HG02943 (cell line): ENCODE results near the gene WDR54.

Source experiments
- ATAC-seq: cut with Tn5 transposase; IDR thresholded peaks from one replicate; pipeline ENCODE4 v1.9.1; 2021; ENCODE audit warnings: mild to moderate bottlenecking, low read depth, moderate library complexity; ENCODE audit not compliant: unreplicated experiment

WDR54 gene, protein sequence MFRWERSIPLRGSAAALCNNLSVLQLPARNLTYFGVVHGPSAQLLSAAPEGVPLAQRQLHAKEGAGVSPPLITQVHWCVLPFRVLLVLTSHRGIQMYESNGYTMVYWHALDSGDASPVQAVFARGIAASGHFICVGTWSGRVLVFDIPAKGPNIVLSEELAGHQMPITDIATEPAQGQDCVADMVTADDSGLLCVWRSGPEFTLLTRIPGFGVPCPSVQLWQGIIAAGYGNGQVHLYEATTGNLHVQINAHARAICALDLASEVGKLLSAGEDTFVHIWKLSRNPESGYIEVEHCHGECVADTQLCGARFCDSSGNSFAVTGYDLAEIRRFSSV

DNA sequence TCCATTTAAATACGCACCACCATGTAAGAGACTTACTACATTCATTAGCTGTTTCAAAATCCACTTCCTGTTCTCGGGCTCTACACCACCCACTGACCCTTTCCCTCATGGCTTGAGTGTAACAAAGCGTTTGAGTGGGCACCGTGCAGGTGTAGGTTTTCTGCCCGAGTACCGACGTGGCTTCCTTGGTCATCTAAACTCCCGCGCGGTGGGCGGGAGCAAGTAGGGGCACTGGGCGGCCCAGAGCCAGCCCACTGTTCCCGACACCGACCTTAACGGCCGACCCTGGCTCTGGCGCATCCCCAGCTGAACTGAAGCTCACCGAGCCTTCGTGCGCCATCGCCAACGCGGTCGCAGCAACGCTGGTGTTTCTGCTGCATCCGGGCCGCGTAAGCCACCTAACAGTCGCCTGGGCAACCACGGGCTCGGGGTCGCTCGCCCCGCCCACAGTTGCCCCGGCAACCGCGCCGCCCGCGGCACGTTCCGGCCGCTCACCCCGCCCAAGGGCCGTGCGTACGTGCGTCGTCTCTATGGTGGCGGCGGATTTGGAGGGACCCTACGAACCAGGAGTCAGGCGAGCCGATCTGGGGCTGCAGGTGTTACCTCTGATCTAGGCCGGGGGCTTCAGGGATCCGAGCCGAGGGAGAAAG is at the start of gene WDR54, which contains the start of gene C2orf81:
WDR54 (plus strand) TSS at position 510 of the 650 bp plus-strand sequence. CDS start 424 bp downstream, outside the sequence.
C2orf81 (minus strand) TSS at position 399 of the 650 bp plus-strand sequence; CDS start at position 340, 59 bp downstream.
- ATAC-seq: peak; percentile 80

DNA sequence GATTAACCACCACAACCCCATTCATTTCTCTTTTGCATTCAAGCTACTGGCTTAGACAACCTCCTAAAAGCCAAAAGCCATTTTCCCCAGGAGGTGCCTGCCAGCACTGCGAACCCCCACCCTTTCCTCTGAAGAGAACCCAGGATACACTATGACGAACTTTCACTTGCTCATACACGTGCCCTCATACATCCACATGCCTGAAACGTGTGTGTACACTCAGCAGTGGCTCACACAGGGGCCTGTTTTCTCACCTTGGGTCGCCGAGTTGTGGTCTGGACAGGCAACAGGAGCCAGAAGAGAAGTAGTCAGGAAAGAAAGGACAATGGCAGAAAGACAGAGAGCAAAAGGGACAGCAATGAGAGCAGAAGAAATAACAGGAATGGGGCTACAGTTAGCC is 48.9 kb upstream of the WDR54 start:
- no peak for ATAC-seq

DNA sequence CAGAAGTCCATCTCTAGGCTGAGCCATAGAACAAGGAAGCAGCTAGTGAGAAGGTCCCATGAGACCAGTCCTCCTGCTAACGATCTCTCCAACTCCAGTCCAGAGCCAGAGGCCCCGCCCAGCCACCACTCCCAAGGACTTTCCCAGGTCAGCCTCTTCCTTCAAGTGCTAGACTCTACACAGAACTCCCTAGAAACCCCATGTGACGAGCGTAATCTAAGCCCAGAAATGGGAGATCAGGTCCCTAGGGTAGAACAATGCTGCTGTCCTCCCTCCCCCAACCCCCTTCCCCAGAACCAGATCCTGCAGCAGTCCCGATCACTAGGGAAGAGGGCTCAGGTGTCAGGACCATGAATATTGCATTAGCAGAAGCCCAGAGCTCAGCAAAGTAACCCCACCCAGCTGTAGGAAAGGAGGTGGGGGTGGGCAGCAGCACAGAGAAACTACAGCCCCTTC is 48.3 kb upstream of the WDR54 start:
- ATAC-seq: no peak

DNA sequence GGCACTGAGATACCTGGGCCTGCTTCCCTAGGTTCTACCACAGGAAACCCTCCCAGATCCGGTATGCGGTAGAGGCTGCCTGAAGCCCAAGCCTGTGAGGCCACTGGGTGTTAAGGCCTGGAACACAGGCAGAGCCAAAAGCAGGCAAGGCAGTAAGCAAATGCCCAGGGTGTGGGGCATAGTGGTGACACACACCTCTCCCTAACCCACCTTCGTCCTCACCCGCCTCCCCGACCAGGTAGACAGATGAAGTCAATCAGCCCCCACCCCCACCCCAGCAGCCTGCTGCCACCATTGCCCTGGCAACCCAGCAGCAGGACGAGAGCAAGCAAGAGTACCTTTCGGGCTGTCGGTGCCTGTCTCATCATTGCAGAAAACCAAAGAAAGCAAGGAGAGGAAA is 47.5 kb upstream of the WDR54 start:
- no peak for ATAC-seq

DNA sequence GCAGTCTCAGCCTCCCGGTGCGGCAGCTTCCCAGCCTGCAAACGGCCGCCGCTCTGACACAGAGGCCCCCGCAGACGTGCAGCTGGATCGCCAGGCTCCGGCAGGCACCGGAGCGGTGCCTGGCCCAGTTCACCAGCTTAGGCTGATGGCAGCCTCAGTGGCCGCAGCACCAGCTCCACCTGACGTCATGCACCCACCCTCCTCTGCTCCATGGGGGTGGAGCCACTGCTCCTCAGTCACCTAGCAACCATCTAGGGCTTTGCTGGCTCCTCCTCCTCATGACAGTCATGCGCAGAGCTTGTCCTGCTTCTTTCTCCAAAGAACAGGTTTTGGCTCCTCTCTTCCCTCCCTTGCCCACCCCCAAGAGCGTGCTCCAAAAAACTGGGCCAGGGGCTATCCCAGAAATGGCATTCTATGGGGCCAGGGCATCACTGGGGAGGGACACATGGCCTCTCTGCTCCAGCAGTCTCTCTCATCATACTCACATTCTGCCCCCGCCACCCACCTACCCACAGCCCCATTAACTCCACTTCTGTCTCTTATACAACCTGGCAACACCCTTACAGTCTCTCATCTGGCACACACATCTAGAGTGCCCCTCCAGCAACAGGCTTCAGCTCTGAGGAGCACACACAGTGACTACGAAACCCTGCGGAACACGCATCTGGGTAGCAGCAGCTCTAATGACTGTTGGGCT is 46.9 kb upstream of the WDR54 start:
- no peak for ATAC-seq

DNA sequence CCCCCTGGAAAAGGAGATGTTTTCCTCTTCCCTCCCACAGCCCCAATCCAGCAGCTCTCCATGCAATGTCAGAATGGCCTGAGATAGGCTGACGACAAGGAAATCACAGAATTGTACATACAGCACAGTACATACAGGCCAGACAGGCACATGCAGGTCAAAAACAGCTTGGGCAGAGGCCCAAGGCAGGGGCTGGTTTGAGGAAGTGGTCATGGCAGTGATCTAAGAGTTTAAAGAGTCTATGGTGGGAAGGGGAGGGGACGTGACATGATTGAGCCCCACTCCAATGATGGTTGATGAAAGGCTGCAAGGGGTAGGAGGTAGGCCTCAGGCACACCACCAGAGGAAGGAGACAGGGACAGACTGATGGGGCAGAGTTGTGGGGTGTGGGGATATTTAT is 45.7 kb upstream of the WDR54 start:
- no peak for ATAC-seq

DNA sequence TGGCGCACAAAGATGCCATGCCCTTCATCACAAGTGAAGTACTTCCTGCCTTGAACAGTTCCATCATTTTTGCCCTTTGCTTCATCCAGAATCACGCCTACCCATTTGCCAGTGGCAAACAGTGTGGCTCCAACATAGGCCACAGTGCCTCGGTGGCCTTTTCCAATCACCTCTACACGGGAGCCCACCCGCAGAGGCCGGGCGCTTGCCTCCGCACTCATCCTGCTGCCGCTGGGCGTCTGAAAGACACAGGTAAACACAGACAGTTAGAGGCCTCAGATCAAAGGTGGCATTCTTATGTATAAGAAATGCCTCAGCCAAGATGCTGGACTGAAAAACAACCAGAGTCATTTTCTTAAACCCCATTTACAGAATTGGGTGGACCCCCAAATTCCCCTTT is 43.5 kb upstream of the WDR54 start:
- no peak for ATAC-seq

DNA sequence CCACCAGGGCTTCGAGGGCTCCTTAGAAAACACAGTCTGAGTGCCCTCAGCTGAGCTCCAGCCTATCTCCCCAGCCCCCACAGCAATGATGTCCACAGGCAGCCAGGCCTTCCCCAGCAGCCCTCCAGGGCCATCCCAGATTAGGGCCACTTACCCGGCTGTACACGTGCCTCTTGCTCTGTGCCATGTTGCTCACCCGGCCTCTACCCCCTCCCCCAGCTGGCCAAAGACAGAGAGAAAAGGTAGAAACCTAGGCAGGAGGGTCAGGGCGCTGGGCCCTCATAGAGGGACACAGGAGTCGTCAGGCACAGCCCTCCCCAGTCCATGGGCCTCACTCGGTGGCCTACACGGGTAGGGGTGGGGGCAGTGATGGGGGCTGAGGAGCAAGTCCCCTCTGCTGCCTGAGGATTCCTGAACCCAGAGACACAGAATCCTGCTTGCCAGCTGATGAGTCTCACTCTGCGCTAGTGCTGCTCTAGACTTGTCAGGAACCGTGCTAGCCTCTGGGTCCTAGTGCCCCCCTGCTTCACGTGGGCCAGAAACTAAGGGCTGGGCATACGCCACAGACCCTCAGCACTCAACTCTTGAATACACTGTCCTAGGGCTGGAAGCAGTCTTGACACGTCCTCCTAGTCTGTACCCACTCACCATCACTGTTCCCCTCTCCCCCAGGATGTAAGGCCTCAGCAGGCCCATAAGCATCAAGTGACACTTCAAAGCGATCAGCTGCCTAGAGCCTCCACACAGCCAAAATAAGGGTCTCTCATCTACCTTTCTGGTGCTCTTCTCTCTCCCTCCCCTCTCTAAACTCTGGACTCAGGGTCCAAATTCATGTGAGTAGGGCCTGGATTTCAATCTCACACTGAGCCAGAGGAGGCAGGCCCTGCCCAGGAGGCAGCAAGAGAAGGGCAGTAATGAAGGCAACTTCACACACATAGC is 41.4 kb upstream of the WDR54 start, which contains the start of gene DCTN1:
DCTN1 (minus strand) TSS at position 461 of the 939 bp plus-strand sequence; CDS start at position 187, 274 bp downstream.
- ATAC-seq: no peak

DNA sequence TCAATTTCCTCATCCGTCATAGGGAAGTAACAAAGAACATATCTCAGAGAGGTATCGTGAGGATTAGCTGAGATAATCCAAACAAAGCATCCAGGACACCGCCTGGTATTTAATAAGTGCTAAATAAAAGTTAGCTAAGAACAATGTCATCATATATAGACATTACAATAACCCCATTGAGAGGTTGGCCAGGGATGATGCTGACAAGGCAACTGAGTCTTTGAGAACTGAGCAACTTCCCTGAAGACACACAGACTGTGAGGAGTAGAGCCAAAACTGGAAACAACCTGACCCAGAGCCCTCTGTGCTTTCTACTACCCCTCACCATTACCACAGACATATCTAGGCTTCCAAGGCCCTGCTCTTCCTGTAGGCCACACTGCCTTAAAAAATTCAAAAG is 39.8 kb upstream of the WDR54 start:
- no peak for ATAC-seq

DNA sequence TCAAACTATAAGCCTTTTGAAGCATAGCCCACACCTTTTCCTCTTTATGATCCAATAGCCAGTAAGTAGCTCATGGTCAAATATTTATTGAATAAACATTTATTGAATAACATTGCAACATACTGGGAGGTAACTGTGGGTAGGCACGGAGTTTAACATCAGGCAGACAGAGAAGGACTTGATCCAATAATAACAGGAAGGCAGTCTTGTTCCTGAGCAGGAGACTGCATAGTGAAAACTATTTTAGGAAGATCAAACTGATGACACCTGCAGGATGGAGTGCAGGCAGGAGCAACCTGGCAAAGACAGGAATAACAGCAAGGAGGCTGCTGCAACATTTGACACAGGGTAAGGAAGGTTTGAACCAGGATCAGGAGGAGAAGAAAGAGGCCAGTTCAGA is 38.3 kb upstream of the WDR54 start:
- no peak for ATAC-seq

DNA sequence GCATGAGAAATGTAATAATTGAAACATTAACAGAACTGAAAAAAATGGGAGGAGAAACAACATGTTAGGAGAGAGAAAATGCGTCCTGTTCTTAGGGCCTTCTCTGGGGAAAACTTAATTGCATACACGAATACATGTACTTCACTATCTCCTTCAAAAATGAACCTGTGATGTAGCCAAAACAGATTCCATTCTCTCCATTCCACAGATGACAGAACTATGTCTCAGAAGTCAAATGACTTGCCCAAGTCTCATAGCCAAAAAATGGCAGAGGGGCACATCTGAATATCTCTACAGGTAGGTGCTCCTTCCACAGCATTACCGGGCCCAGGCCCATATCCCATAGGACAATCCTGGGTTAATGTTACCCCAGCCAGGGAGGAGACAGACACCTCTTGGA is 37.5 kb upstream of the WDR54 start:
- ATAC-seq: no peak

DNA sequence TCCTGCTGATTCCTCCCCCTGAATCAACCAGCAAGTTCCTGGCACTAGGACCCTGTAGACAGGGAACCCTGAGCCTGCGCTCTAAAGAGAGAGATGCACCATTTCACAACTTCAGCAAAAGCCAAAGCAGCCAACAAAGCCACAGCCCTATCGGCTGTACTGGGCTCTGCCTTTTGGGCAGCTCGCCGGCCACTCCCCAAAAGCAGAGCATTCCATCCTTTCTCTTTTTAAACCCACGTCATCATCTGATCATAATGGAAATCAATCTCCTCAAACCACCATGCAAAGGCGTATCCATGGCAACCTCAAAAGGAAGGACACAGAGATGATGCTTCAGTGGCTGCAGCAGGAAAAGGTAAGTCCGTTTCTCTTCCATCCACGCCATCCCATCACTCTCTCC is 36.1 kb upstream of the WDR54 start:
- no peak for ATAC-seq

DNA sequence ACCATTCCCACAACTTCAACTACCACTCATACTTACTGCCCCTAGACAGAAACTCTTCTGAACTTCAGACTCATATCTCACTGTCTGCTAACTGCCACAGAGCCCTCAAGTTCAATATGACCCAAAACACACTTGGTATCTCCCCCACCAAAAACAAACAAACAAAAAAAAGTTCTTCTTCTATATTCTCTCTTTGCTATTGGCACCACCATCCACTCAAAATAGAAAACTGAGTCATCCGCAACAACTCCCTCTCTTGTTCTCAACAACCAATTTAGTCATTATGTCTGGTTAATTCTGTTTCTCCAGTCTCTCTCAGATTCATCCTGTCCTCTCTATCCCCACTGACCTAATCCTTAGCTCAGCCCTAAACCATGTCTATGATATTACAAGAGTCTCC is 34.2 kb upstream of the WDR54 start:
- no peak for ATAC-seq

DNA sequence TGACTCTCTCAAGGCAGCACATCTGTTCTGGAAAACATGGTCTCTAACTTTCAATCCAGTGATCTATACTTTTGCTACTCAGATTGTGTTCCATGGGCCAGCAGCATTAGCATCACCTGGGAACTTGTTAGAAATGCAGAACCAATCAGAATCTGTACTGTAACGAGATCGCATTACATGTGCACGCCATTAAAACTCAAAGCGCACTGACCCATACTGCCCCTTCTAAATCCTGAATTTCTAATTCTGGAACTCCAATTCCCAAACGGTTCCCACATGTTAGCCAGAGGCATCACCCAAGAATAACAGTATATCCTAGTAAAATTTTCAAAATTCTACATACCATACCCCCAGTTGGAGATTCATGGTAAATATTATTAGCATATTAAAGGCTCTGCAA is 30.9 kb upstream of the WDR54 start:
- no peak for ATAC-seq

DNA sequence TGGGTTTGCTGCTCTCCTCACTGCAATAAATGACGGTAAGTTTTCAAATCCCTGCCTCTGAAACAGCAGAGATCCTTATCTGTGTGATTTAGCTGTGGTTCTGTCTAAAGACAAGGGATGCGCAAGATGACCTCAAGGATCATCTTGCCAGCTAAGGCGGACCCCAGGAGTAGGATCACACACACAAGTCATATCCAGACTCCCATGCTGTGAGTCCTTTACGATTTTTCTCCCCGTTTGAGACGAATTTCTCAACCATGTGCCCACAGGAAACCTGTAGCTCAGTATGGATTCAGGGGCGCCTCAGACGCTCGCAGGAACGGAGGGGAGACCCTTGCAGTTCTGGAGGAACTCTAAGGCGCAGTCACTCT is 30.3 kb upstream of the WDR54 start:
- peak; percentile 36 for ATAC-seq

DNA sequence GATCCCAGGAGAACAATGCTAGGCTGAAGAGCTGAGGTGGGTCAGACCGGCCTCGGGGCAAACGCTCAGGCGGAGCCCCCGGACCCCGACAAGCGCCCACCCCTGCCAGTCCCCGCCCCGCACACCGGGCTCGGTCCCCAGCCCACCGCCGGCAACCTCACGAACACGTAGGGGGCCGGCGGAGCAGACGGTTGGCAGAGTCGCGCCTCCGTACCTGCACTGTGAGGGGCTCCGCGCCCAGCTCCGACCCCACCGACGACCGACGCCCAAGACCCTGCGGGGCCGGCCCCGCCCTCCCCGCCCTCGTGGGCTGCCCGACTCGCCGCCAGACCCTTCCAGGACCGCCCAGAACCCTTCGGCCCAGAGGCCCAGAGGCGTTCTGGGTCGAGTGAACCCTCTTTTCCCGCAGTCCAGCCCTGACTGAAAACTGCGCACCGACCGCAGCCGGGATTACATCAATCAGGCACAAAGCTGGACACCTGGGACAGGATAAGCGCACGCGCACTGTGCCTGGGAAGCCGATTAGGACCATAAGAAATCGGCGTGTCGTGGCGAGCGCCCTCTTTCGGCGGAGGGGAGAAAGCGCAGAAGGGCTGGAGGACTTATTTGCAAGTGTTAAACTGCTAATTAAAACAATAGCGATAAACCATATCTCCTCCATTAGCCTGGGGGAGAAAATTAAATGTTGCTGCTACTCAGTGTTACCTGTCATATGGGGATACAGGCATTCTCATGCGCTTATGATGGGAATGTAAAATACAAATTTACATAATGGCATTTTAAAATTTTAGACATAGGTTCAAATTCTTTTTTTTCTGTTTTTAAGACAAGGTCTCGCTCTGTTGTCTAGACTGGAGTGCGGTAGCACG is 29.7 kb upstream of the WDR54 start:
- ATAC-seq: peak; percentile 68

DNA sequence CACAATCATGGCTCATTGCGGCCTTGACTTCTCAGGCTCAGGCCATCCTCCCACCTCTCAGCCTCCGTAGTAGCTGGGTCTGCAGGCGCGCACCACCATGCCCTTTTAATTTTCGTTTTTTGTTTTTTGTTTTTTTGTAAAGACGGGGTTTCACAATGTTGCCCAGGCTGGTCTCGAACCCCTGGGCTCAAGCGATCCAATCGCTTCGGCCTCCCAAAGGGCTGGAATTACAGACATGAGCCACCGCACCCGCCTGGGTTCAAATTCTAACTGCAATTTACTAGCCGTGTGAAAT is 29.1 kb upstream of the WDR54 start:
- no peak for ATAC-seq

DNA sequence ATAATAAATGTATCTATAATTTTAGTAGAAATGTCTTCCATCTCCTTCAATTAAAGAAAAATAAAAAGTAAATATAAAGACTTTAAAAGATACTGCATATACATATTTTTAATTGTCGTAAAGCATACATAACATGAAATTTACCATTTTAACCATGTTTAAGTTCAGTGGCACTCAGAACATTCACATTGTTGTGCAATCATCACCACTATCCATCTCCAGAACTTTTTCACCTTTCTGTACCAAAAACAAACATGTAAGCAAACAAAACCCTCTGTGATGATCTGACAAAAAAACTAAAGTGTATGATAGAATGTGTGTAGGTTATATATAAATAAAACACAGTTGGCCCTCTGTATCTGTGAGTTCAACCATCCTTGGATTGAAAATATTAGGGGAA is 28.0 kb upstream of the WDR54 start:
- no peak for ATAC-seq

DNA sequence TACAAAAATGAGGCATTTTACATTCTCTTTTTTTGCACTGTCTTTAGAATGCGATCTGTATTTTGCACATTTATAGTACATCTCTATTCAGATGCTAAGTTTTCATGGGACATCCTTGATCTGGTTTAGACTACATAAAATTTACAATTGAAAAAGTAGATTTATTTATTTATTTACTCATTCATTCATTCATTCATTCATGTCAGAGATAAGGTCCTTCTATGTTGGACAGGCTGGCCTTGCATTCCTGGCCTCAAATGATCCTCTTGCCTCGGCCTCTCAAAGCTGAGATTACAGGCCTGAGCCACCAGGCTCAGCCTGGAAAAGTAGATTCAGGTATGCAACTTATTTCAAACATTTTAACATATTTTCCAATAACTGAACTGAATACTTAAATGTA is 25.4 kb upstream of the WDR54 start:
- ATAC-seq: no peak

DNA sequence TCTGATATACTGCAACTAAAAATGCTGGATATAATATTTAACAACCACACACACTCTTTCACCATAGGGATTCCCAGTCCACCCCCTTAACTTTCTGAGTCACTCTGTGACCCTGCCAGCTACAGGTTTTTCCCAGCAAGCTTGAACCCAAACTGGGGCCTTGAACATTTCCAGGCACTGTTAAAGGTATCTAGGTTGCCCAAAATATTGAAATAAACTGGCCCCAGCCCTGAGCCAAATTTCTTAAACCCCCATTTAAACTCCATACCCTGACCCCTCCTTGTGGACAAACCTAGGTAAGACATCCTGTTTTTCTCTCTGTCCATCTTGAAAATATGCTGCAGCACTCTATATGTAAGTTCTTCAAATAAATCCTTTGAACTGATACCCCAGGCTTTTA is 21.7 kb upstream of the WDR54 start:
- ATAC-seq: no peak
